ENCODE data around the gene DRG2.

DRG2 gene

GRCh38 chr17:18071751-18072150, 16.0 kb upstream of the DRG2 start:
- in situ Hi-C loops (cut with MboI; ENCODE audit: low sequenced_read_pairs) = no loop called here

GRCh38 chr17:18074566-18075272, 13.0 kb upstream of the DRG2 start:
- in situ Hi-C loops (cut with MboI; ENCODE audit: low sequenced_read_pairs) = no loop called here

- in situ Hi-C loops (cut with MboI; ENCODE audit: low sequenced_read_pairs) = no loop called here
Observed at GRCh38 chr17:18076936-18077335, 10.8 kb upstream of the DRG2 start.

GRCh38 chr17:18079543-18079942, 8.2 kb upstream of the DRG2 start:
- in situ Hi-C loops (cut with MboI; ENCODE audit: low sequenced_read_pairs) = no loop called here

- in situ Hi-C loops (cut with MboI; ENCODE audit: low sequenced_read_pairs) = no loop called here
Observed at GRCh38 chr17:18084256-18084655, 3.5 kb upstream of the DRG2 start.

DNA sequence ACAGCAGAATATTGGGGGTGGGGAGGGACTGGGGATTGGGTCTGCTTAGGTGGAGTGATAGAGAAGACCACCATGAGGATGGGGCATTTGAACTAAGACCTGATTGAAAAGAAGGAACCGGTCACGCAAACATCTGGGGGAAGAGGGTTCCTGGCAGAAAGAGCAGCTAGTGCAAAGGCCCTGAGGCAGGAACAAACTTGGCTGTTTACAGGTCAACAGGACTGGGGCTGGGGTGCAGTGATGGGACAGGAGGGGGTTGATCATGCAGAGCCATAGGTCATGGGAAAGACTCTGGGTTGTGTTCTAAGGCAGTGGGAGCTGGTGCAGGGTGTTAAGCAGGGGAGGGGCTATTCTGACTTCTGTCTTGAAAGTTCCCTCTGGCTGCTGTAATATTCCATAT, 1.9 kb downstream of the DRG2 start:
- in situ Hi-C loops (cut with MboI; ENCODE audit: low sequenced_read_pairs) = no loop called here

DNA sequence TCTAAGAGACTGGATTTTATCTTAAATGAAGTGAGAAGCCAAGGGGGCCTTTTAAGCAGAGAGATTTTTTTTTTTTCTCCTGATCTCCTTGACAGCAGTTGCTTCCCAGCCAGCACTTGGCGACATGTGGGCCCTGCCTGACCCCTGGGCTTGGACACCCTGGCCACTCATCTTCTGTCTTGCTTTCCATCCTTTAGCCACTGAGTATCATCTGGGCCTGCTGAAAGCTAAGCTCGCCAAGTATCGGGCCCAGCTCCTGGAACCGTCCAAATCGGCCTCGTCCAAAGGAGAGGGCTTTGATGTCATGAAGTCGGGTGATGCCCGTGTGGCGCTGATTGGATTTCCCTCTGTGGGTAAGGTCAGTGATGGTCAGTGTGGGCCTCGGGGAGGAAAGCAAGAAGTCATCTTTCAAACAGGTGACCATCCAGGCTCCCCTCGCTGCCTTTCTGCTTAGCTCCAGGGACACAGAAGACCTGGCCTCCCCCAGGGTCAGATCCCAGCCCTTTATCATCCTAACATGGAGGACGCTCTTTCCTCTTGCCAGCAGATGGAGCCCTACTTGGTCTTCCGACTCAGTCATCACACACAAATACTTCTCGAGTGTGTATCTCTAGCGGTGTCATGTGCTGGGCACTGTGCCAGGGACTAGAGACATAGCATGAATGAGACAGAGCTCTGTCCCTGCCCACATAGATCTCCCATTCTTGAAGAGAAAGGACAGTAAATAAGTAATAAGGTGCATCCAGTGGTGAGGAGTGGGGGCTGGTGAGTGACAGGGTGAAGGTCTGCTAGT, 6.1 kb downstream of the DRG2 start:
- in situ Hi-C loops (cut with MboI; ENCODE audit: low sequenced_read_pairs) = no loop called here

- in situ Hi-C loops (cut with MboI; ENCODE audit: low sequenced_read_pairs) = no loop called here
Observed at GRCh38 chr17:18094409-18094807, 6.7 kb downstream of the DRG2 start.

DNA sequence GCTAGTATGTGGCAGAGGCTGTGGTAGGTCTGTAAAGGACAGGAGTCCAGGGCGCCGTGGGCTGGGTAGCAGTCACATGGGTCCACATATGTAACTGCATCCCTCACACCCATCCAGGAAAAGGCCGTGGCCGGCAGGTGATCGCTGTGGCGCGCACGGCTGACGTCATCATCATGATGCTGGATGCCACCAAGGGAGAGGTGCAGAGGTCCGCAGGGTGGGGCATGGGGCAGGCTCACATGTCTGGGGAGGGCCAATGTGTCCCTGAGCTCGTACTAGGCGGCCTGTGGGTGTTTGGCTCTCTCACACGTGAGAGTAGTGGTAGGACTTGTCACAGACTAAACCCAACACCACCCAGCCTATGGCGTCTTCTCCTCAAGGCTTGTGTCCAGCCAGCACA, 11.8 kb downstream of the DRG2 start:
- in situ Hi-C loops (cut with MboI; ENCODE audit: low sequenced_read_pairs) = no loop called here

DNA sequence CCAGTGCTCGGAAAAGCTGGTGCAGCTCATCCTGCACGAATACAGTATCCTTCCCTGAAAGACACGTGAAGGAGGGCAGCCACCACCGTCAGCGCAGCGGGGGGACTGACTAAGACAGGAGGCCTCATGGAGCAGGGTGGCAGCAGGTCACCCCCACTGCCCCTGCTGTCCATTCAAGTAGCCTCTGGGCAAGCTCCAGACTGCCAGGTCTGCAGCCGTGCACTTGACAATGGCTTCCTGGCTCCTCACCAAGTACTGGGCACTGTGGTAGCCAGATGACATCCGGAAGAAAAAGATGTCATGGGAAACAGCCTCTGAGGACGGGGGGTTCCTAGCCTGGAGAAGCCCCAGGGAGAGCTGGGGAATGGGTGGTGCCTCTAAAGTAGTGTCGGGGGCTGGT, 12.9 kb downstream of the DRG2 start:
- in situ Hi-C loops (cut with MboI; ENCODE audit: low sequenced_read_pairs) = loop anchor here (10.0 kb wide), 1 partner anchor 64 kb away; no protein-coding TSS in a partner anchor

DNA sequence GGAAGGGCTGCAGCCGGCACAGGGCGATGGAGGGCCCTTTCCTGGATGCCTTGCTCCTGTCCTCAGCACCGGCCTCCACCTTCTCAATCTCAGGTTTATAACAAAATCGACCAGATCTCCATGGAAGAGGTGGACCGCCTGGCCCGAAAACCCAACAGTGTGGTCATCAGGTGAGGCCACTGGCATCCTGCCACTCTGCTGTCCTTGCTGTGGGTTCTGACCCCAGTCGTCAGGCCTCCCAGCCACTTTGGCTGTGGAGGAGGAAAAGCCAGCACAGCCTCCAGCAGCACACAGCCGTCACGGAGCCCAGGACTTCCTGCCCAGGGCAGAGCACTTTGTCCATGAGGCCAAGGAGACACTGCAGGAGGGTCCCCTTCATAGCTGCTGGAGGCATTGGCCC, 14.1 kb downstream of the DRG2 start:
- in situ Hi-C loops (cut with MboI; ENCODE audit: low sequenced_read_pairs) = loop anchor here (10.0 kb wide), 1 partner anchor 63 kb away; no protein-coding TSS in a partner anchor

- in situ Hi-C loops (cut with MboI; ENCODE audit: low sequenced_read_pairs) = loop anchor here (10.0 kb wide), 1 partner anchor 62 kb away; no protein-coding TSS in a partner anchor
Observed at GRCh38 chr17:18102640-18103039, 14.9 kb downstream of the DRG2 start.

DNA sequence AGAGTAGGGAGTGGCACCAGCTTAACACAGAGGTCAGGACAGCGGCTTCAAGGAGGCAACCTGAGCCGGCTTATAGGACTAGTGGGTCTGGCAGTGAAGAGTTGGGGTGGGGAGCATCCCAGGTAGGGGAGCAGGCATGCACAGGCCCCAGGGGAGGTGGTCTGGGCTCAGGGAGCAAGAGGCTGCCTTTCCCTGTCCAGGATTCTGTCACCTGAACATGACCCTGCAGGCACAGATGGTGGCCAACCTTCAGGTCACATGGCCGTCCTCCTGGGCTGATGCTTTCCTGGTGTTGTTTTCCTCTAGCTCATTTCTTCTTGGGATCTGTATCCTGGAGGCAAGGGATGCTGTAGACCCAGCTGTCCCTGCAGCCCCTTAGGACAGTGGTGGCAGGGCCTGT, 17.3 kb downstream of the DRG2 start:
- in situ Hi-C loops (cut with MboI; ENCODE audit: low sequenced_read_pairs) = loop anchor here (10.0 kb wide), 1 partner anchor 60 kb away; no protein-coding TSS in a partner anchor

GRCh38 chr17:18105595-18105994, 17.8 kb downstream of the DRG2 start:
- in situ Hi-C loops (cut with MboI; ENCODE audit: low sequenced_read_pairs) = loop anchor here (10.0 kb wide), 1 partner anchor 59 kb away; no protein-coding TSS in a partner anchor

- in situ Hi-C loops (cut with MboI; ENCODE audit: low sequenced_read_pairs) = loop anchor here (10.0 kb wide), 1 partner anchor 59 kb away; no protein-coding TSS in a partner anchor
Observed at GRCh38 chr17:18106211-18106610, 18.5 kb downstream of the DRG2 start.

GRCh38 chr17:18107061-18107790, 19.5 kb downstream of the DRG2 start:
- in situ Hi-C loops (cut with MboI; ENCODE audit: low sequenced_read_pairs) = loop anchor here (10.0 kb wide), 1 partner anchor 58 kb away; no protein-coding TSS in a partner anchor

DNA sequence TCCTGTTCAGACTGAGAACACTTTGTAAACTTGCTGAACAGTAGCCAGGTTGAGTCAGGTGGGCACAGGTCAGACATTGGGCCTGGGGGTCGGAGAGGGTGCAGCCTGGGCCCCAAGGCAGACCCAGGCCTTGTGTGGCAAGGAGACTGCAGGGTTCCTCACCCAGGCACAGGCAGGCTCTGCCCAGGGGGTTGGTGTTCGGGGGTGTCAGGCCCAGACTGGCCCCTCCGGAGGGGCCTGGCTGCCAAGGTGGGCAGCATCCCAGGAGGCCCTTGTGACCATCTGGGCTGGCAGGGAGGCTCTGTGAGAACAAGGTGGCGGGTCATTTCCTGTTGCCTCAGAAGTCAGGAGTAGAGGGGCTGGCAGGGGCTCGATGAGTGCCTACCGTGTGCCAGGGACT, 20.2 kb downstream of the DRG2 start:
- in situ Hi-C loops (cut with MboI; ENCODE audit: low sequenced_read_pairs) = loop anchor here (10.0 kb wide), 1 partner anchor 57 kb away; no protein-coding TSS in a partner anchor

DNA sequence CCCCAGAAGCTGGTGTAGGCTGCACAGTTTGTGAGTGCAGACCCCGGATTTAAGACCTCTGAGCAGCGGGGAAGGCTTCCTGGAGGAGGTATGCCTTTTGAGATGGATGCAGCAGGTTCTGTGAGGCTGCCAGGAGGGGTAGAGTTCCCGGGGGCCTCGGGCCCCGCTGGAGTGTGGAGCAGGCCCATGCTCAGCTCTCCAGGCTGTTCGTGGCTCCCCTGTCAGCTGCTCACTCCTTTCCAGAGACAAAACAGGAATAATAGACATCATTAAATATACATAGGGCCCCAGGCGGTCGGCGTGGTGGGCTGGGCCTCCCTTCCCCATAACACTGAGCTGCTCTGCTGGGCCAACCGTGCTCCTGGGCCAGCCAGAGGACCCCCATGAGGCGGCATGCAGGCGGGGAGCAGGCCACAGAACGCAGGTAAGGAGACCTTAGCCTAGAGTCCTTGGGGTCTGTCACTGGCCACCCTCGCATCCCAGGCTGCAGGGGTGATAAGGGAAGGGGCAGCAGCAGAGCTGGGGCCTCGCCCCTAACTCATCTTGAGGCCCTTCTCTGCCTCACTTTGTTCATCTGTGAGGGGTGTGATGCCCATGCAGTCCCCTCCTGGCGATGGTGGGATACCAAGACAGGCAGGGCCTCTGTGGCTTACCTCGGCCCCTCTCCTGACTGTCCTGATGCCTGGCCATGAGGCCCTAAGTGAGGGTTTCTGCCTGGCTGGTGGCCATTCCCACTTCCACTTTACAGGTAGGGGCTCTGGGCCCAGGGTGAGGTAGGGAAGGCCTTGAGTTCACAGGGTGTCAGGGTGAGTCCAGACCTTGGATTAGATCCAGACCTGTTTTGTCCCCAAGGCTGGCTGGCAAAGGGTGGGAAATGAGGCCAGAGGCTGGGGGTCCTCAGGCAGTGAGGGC, 20.9 kb downstream of the DRG2 start, which contains the start of gene MYO15A:
Gene MYO15A (plus strand): TSS at position 356 of the 912 bp plus-strand sequence. CDS start 10,045 bp downstream, outside the sequence.
- in situ Hi-C loops (cut with MboI; ENCODE audit: low sequenced_read_pairs) = loop anchor here (10.0 kb wide), 1 partner anchor 56 kb away; no protein-coding TSS in a partner anchor

DNA sequence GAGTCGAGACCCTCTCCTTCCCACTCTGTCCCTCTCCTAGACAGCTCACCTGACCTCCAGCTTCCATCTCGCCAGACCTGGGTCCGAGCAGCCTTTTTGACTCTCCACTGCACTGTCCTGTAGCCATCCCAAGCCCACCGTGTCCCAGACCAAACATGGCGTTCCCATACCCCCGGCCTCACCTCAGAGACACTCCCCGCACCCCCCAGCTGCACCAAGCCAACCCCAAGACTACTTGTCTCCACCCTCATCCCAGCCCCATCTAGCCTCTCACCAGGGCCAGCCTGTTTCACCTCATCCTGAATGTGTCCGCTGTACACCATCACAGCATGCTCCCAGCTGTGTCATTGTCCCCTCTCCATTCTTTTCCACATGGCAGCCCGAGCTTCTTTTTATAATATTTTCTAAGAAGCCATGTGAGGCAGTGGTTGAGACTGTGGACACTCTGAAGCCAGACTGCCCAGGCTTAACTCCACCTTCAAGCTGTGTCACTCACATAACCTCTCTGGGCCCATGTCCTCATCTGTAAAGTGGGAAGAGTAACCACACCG, 22.3 kb downstream of the DRG2 start:
- in situ Hi-C loops (cut with MboI; ENCODE audit: low sequenced_read_pairs) = loop anchor here (10.0 kb wide), 1 partner anchor 55 kb away; no protein-coding TSS in a partner anchor
